ENCODE measurements around the gene UBE2QL1.

The UBE2QL1 gene

DNA sequence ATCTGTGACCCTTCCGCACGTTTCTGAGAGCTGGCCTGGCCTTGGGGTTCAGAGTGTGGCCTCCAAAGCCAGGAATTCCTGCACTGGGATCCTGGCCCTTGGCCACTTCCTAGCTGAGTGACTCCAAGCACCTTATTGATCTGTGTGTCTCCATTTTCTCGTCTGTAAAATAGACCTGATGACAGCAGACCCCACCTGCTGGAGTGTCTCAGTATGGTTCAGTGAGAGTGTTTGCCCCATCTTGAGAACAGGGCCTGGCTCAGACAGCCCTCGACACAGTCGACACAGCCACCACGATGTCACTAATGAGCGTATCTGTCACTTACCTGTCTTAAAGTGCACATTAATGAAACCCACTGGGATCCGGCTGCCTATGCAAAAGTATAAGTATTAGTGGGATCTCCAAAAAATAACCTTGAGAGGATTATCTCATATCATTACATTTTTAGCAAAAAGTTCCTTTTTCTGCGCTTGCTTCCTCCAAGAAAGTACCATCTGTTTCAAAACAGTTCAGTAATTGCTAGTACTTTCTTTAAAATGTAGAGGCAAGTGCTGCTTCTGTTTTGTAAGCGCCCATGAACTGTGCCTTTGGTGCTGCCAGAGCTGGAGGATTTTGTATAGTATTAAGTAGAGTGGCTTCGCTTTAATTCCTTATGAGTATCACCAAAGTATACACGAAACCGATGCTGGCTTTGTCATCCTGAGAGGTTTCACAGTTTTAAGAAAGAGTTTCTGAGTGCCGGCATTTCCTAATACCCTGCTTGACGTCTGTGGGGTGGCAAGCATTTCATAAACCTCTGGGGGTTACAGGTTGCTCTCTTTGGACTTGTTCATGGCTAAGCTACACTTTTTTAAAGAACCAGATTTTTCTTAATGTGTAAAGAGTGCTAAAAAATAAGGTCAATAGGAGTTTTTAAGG lies 31.7 kb downstream of the UBE2QL1 start:
- no peak for DNase-seq

GRCh38 chr5:6482735-6483134 lies 34.1 kb downstream of the UBE2QL1 start:
- no peak for DNase-seq

GRCh38 chr5:6483880-6484382 lies 35.3 kb downstream of the UBE2QL1 start:
- no peak for DNase-seq

- no peak for DNase-seq
Measured at GRCh38 chr5:6484446-6484845, 35.8 kb downstream of the UBE2QL1 start.

GRCh38 chr5:6484899-6485298 lies 36.2 kb downstream of the UBE2QL1 start:
- no peak for DNase-seq

GRCh38 chr5:6485441-6485840 lies 36.8 kb downstream of the UBE2QL1 start:
- DNase-seq = no peak

- DNase-seq = no peak
Measured at GRCh38 chr5:6486074-6486473, 37.4 kb downstream of the UBE2QL1 start.

- DNase-seq = no peak
Measured at GRCh38 chr5:6487081-6487480, 38.4 kb downstream of the UBE2QL1 start.

- DNase-seq = no peak
Measured at GRCh38 chr5:6488021-6488420, 39.4 kb downstream of the UBE2QL1 start.

DNA sequence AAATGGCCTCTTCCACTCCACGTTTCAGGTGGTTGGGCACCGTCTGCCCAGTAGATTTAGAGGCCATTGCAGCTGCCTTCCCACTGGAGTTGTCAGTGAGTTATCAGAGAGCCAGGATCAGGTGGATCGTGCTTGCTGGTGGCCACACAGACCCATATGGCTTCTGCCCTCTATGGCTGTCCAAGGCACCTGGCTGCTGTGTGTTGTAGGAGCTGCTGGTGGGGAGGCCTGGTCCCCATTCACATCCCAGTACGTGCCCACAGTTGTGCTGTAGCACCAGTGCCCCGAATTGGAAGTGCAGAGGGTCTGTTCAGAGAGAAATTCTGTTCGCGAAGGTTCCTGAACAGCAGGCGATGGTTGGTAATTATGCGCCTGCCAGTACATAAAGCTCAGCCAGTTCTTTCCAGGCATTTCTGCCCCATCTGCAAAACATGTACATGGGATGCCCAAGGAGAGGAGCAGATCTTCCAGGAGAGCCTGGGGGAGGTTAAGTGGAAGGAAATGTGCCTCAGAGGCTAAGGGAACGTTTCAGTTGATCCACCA lies 41.1 kb downstream of the UBE2QL1 start:
- DNase-seq = no peak

- no peak for DNase-seq
Measured at GRCh38 chr5:6490246-6490645, 41.6 kb downstream of the UBE2QL1 start.

DNA sequence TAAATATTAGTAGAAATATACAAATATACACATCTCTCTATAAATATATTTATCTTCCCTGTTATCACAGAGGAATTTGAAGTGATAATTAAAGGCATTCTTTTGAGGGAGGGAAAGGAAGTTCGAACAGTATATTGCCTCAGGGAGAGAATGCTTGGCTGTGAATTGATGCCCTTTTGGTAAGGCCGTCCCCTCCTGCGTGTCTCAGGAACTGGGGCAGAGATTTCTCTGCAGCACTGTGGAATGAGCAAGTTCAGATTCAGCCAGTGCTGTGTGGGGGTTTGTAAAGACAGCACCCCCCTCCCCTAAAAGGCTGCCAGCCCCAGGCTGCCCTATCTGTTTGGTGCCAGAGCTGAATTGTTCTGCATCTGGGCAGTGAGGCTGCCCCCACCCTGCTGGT lies 42.0 kb downstream of the UBE2QL1 start:
- no peak for DNase-seq

DNA sequence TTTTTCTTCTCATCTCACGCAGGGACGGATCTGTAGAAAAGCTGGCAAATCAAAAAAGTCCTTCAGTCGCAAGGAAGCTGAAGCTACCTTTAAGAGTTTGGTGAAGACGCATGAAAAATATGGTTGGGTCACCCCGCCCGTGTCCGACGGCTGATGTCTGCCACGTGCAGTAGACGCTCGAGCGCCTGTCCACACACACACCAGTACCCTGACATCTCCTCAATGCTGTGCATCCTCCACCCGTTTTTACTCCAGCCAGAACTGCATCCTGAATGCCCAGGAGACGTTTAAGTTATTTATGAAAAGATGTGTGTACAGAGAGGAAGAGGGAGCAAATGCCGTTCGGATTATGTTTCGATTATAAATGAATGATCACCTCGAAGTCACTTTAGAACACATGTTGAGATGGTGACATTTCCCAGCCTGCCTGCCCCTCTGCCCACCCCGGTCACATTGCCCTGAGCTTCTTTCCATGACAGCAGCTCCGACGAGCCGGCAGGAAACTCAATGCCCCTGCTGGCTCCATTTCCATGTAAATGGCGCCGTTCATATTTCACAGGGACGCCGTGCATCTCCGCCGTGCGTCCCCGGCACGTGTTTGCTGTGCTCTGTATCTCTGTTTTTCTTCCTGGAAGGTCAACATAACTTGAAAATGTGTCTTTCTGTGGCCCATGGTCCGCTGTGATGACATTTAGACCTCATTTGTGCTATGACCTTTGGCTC lies 42.7 kb downstream of the UBE2QL1 start:
- DNase-seq = no peak

DNA sequence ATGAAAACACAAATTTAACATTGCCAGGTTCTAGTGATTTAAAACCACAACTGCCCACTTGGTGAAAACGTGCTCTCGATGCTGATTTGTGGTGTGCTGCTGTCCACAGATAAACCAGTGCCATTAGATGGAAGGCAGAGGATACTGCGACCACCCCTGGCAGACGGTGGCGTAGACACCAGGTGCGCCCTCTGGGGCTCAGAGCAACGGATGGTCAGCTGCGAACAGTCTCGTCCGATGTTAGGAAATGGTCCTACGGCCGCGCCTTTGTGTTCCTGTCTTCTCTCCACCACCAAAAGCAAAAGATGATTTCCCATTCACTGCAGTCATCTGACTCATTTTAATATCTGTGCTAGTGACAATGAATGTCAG lies 43.2 kb downstream of the UBE2QL1 start:
- no peak for DNase-seq

GRCh38 chr5:6492934-6493333 lies 44.3 kb downstream of the UBE2QL1 start:
- no peak for DNase-seq

- DNase-seq = no peak
Measured at GRCh38 chr5:6493681-6494454, 45.2 kb downstream of the UBE2QL1 start.

- no peak for DNase-seq
Measured at GRCh38 chr5:6494939-6495338, 46.3 kb downstream of the UBE2QL1 start.

DNA sequence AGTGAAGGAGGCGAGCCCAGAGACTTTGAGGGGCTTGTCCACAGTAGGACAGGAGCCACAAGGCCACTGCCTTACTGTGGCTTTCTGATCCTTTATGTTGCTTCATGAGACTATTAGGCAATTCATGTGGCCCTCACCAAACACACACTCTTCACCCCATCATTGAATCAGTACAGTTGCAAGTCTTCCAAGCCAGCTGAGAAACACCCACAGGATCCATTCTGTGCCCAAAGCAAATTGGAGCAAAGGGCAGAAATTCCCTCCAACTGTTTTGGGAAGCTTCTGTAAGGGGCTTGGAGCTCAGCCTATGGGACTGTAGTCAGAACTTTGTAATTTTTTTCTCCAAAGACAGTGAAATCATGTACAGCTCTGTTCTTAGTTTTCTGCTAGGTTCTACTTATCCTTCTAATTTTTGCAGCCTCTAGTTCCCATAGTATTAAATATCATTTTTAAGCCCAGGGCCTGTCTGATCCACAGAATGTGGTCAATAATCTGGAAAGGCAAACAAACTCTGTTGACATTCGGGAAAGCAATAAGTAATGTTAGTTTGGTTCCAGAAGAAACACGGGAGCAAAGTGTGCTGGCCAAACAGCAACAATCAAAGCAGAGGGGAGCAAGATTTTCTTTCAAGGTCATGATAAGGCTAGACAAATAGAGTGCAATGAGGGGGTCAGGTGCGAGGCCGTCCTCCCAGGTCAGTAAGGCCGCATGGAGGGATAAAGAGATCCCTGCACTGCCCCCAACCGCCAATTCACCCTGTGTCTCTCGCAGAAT lies 47.0 kb downstream of the UBE2QL1 start:
- no peak for DNase-seq

GRCh38 chr5:6496207-6496584 lies 47.5 kb downstream of the UBE2QL1 start:
- no peak for DNase-seq

DNA sequence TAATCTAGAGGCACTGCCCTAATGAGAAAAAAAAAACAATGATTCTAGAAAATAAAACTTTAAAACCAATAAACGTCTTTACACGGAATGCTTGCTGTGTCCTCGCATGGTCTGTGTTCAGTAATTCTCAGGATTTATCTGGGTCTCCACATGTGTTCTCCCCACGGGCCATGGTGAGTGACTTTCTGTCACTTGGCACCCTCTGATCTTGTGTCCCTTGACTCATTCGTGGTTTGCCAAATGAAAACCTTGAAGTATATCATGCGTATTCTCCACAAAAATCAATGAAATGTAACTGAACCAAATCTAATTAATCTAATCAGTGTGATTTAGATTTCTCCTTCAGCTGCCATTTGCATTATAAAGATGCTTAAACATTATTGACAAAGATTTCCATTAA lies 48.0 kb downstream of the UBE2QL1 start:
- DNase-seq = no peak

- no peak for DNase-seq
Measured at GRCh38 chr5:6497262-6497661, 48.6 kb downstream of the UBE2QL1 start.

DNA sequence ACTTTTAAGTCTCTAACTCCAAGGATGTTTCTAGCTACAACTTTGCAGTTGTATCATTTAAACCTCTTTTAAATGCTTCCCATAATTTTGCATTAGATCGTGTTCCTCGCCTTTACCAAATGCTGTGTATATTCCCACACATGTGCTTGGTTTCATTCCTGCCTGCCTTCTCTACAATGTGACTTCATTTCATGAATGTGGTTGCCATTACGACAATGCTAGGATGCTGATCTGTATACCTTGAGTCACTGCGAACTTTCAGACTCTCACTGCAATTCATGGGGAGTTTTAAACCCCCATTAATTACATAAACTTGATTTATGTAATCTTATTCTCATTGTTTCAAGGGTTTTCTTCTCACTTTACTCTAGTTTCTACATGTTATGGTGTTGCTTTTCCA lies 50.3 kb downstream of the UBE2QL1 start:
- no peak for DNase-seq
